GM12878 (cell line): ENCODE measurements around the gene ASXL2.

Experiments used
- CEBPB ChIP-seq, 2 experiments: fragments of 150-350 bp in 1 of 2; IDR thresholded peaks; 2 replicates each; pipeline ENCODE4 v1.6.1; 2012 to 2014; ENCODE audit warnings: low read depth in 2 of 2, low read length in 2 of 2, borderline replicate concordance in 1 of 2, inconsistent platforms in 1 of 2
- HDGF ChIP-seq: fragments of 450-650 bp; IDR thresholded peaks from 2 replicates; pipeline ENCODE4 v1.6.1; 2016; ENCODE audit warnings: antibody characterized with exemption
- IRF3 ChIP-seq: fragments of 450-650 bp; IDR thresholded peaks from 2 replicates; pipeline ENCODE4 v1.6.1; 2014; ENCODE audit warnings: mild to moderate bottlenecking
- LARP7 ChIP-seq: fragments of 450-650 bp; IDR thresholded peaks from 2 replicates; pipeline ENCODE4 v1.6.1; 2017; ENCODE audit warnings: mild to moderate bottlenecking
- POLR2A ChIP-seq: IDR thresholded peaks from 2 replicates; pipeline ENCODE4 v1.6.1; 2011; ENCODE audit warnings: low read depth, mild to moderate bottlenecking, low read length
- POLR2AphosphoS5 ChIP-seq: IDR thresholded peaks from 2 replicates; pipeline ENCODE4 v1.6.1; 2011; ENCODE audit warnings: mild to moderate bottlenecking, low read length, inconsistent platforms
- REST ChIP-seq: IDR thresholded peaks from 2 replicates; pipeline ENCODE4 v1.6.1; 2012; ENCODE audit warnings: mild to moderate bottlenecking, low read depth, low read length
- SMC3 ChIP-seq: IDR thresholded peaks from 2 replicates; pipeline ENCODE4 v1.6.1; 2011; ENCODE audit warnings: low read length, improper control_type of control experiment, borderline replicate concordance
- TF ChIP-seq, protein P1 (sequence below), 3 experiments: IDR thresholded peaks in 2 of 3; conservative IDR thresholded peaks in 1 of 3; 2 replicates each; pipeline ENCODE4 v1.5.1; 2011; ENCODE audit warnings: low read depth in 3 of 3, low read length in 3 of 3, mild to moderate bottlenecking in 3 of 3, control low read depth in 2 of 3, moderate library complexity in 2 of 3, inconsistent platforms in 1 of 3, mixed read lengths in 1 of 3; ENCODE audit not compliant: control insufficient read depth in 2 of 3, insufficient read depth in 1 of 3; ENCODE audit errors: extremely low read depth in 1 of 3

GRCh38 chr2:25692737-25693445 lies 185.4 kb downstream of the ASXL2 start:
- TF ChIP-seq SMC3 (no peak), REST (no peak), POLR2AphosphoS5 (no peak), LARP7 (no peak), HDGF (no peak), CEBPB (IDR thresholded peaks at IDR 0.05; ENCODE audit: borderline replicate concordance in 1 of 2, low read depth in 2 of 2, low read length in 2 of 2) (no peak), IRF3 (no peak), POLR2A (no peak)
- TF ChIP-seq, protein P1, sequence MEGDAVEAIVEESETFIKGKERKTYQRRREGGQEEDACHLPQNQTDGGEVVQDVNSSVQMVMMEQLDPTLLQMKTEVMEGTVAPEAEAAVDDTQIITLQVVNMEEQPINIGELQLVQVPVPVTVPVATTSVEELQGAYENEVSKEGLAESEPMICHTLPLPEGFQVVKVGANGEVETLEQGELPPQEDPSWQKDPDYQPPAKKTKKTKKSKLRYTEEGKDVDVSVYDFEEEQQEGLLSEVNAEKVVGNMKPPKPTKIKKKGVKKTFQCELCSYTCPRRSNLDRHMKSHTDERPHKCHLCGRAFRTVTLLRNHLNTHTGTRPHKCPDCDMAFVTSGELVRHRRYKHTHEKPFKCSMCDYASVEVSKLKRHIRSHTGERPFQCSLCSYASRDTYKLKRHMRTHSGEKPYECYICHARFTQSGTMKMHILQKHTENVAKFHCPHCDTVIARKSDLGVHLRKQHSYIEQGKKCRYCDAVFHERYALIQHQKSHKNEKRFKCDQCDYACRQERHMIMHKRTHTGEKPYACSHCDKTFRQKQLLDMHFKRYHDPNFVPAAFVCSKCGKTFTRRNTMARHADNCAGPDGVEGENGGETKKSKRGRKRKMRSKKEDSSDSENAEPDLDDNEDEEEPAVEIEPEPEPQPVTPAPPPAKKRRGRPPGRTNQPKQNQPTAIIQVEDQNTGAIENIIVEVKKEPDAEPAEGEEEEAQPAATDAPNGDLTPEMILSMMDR (IDR thresholded peaks at IDR 0.05 in 2 of 3, conservative IDR thresholded peaks at IDR 0.05 in 1 of 3; ENCODE audit: control insufficient read depth in 2 of 3, extremely low read depth in 1 of 3, insufficient read depth in 1 of 3, low read depth in 3 of 3, low read length in 3 of 3) = no peak
